AG20443 (cell line): ENCODE data around the gene ADAMTS17.
"Not testable (repeated sequence)": the region's sequence is repeated elsewhere in the genome, so short reads cannot be mapped to it uniquely, and the experiment has no call there.

ENCODE experiments used
- DNase-seq: peaks from one replicate; pipeline ENCODE4 v3.0.0; 2012; ENCODE audit warnings: low spot score, mixed read lengths

ADAMTS17 gene

DNA sequence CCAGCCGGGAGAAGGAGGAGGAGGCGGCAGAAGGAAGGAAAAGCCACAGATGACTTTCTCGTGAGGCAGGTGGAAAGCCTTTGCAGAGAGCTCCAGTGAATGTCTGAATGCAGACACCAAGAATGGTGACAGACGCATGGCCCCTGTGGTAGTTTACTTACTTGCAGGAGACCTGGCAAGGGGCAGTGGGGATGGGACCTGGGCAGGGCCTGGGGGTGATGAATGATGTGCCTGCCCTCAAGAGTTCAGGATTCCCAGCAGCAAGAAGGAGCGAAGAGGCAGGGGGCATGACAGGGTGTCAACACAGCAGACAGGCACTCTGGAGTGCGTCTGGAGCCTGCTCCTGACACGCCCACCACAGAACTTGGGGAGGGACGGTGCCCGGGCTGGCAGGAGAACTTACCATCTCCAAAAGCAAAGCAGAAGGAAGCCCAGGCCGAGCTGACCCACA, 348.1 kb downstream of the ADAMTS17 start:
- no peak for DNase-seq

DNA sequence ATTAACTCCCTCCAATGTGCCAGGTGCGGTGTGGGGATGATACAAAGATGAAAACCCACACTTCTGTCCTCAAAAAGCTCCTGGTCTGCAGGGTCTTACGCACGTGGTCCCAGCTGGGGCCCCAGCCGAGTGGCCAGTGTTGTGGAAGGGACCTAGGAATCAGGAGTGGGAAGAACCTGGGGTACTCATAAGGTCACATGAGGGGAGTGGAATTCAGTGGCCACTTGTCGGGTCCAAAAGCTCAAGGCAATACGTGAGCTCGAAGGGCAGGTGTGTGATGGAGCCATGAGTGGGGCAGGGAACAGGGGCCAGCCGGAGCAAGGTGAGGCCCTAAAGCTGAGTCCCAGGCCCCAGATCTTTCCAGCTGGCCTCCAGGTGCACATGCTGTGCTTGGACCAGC, 348.5 kb downstream of the ADAMTS17 start:
- no peak for DNase-seq

DNA sequence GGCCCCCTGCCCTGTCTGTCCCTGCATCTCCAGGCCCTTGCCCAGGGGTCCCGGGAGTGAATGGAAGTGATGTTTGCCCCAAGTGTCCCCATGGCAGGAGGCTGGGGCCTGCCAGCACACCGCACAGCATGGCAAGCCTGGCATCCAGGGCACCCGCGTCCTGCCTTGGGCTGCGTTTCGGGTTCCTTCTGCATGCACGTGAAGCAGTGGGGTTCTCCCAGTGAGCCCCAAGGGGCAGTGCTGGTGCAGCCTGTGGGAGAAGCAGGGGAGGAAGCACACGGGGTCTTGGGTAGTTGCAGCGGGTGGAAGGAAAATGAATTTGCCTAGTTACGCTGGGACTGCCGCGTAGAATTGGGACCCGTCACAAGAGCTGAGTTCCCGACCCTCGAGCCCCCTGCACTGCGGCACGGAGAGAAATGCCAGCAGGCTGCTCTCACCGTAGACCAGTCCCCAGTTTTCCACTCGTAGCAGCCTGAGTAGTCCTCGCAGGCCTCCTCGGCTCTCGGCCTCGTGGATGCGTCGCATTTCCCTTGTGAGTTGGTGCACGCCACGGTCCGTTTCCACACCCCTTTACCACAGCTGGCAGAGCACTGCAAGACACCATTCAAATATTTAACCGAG, 349.1 kb downstream of the ADAMTS17 start:
- DNase-seq: no peak

DNA sequence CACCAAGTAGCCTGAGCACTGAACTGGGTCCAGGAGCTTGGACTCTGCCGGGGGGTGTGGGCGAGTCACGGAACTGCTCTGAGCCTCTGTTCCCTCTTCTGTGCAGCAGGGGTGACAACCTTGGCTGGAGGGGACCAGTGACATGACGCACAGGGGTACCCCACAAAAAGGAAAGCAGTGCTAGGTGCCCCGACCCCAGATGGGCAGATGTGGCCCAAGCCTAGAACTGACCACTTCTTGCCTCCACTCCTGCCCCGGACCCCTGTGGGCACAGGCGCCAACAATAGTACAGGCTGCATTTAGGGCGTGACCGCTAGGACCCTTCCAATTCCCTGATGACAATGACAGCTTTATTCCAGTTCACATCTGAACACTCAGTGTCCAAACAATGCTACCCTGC, 352.7 kb downstream of the ADAMTS17 start:
- no peak for DNase-seq

DNA sequence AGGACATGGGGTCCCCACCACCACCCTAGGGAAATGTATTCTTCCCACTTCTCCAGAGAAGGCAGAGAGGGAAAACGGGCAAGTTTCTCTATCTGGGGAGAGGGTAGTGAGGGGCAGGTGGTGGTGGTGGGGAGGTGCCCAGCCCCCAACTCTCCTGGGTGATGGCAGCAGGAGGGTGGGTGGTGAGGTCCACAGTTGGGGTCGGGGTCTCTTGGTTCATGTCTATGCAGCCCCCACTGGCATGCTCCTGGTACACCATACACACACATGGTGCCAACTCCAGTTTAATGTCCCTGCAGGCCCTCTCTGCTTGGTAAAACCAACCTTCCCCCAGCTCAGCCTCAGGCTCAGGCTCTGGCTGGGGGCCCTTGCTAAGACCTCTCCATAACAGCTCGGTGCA, 354.1 kb downstream of the ADAMTS17 start:
- DNase-seq: no peak

DNA sequence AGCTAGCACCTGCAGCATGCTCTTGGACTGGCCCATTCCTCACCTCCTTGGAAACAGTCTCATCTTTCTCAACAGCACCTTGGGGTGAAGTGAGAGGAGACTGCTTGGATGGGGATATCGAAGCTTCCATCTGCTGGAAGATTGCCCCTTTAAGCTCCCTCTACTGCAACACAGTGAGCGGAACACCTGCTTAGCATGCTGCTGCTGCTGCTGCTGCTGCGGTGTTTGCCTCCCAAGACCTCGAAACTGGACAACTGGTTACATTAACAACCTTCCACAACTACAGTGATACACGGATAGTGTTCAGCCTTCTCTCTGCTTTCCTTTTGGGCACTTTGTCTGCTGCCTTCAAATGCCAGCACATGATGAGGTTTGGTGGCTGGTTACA, 354.7 kb downstream of the ADAMTS17 start:
- DNase-seq: no peak

DNA sequence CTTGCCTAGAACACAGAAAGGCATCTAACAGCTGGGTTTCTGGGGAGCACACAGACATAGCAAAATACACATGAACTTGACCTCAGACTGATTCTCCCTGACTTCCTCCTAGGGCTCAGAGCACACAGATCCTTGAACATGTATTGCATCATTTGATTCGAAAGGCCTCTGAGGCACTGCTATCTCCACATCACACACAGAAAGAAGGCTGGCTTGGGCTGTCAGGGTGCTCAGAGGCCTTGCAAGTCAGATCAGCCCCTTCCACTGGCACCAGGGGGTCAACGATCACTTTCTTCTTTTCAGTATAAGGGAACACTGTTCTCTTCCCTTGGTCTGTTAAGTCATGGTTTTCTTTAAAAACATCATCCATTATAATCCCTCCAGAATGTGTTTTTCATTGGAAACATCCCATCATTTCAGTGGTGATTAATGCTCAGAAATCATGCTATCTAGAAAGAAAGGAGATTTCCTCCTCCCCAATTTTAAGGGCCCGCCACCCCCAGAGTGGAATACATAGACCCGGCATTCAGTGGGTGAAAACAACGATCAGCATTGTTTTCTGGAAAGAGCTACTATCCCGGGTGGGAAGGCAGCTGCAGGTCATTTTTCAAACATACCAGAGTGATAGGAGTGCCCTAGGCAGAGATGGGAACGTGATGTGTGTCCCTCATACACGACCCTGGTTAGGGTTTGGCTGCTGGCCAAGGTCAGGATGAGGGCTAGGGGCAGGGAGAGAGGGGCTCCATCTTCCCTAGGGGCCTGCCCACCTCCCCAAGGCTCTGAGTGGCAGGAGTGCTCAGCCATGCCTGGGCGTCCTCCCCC, 355.3 kb downstream of the ADAMTS17 start:
- DNase-seq: no peak

DNA sequence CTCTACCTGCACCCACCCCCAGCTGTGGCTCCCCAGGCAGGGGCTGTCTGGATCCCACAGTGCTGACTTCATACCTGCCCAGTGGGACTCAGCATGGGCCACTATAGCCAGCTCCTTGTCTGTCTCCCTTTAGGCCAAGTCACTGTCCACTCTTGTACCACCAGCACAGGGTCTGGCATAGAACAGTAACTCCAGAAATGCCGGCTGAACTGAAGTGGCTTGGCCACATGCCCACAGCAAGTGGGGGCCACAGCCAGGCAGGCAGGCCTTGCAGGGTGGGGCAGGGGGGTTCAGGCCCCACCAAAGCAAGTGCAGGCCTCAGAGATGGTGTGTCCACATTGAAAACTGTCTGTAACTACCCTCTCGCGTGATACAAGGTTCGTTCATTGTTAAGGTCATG, 355.9 kb downstream of the ADAMTS17 start:
- no peak for DNase-seq

DNA sequence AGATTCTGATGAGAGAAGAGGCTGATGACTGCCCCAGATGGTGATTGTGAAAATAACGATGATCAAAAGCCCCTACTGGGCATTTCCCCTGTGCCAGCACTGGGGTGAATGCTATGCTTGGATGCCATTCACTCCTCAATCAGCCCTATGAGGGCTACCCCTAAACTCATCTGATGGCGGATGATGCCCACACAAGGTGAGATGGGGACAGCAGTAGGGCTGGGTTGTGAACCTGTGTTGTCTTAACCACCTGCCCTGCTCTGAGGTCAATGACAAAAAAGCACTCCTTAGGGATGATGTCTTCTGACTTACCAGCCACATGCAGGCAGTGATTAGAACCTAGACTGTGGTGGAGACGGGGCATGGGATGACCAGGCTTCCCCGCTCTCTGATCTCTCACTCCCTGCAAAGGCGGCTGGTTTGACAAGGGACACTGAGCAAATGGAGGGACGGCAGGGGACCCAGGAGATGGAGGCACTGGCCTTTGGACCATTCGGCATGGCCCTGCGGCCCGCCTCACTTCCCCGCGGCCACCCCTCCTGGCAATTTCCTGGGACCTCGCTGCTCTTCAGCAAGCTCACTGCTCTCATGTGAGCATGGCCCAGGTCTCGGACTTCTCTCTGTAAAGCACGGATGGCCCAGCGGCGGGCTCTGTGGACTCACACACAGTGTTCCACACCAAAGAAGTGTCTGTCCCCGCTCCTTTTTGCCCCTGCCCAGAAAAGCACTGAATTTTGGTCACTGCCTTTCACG, 357.1 kb downstream of the ADAMTS17 start:
- DNase-seq: no peak

DNA sequence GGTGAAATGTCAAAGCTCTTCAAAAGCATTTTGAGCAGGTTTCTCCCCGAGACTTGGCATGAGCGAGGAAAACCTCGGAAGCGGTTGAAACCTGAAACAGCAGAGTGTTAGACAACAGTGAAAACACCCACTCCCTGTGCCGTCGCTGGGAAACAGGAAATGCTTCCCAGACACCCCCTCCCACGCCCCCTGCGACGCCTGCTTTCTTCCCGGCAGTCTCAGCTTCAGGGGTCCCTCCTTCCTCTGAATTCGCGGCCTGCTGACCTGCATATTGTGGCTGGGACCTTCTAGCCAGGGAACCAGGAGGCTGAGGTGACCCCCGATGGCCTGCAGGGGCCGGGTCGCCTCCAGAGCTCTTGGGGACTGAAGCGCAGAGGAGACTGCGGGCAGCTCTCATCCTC, 357.9 kb downstream of the ADAMTS17 start:
- DNase-seq: no peak

DNA sequence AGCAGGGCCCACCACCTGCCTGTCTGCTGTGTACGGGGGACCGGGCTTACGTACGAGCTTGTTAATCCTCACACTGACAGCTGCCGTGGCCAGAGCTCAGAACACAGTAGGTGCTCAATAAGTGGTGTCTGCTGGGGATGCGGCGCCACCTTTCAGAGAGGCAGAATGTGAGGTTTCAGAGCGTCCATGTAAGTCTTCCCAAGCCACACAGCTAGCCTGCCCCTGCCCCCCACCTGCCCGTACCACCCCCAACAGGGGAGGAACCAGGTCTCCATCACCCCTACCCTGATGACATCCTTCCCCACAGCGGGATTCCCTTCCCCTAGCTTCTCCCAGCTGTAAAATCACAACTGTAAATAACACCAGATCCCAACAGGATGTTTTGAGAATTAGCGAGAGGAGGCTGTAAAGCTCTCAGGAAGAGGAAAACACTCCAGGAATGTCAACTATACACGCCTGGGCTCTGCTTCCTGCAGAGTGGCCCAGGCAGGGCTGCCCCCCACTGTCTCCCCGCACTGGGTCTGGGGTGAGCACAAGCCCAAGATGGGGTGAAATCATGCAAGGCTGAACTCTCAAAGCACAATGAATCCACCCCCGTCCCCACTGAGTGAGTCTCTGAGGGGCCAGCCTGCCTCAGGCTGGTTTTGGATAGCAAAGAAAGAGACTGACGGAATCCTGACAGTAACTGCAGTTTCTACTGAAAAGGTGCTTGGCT, 358.4 kb downstream of the ADAMTS17 start:
- no peak for DNase-seq

DNA sequence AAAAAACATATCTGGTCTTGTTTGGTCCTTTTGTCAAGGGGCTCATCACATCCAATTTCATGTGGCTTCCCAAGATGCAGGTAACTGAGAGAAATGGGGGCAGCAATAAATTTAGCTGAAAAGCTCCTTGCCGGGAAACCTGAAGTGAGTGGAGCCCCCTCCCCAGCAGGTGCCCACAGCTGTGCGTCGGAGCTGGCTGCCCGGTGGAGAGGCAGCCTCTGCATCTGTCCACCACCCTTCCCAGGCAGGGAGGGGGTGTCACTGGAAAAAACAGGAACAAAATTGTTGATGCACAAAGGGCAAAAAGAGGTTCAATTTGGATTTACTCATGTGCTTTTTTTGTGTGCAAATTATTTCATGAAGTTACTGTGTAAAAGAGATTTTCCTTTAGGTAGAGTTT, 359.1 kb downstream of the ADAMTS17 start:
- DNase-seq: no peak

DNA sequence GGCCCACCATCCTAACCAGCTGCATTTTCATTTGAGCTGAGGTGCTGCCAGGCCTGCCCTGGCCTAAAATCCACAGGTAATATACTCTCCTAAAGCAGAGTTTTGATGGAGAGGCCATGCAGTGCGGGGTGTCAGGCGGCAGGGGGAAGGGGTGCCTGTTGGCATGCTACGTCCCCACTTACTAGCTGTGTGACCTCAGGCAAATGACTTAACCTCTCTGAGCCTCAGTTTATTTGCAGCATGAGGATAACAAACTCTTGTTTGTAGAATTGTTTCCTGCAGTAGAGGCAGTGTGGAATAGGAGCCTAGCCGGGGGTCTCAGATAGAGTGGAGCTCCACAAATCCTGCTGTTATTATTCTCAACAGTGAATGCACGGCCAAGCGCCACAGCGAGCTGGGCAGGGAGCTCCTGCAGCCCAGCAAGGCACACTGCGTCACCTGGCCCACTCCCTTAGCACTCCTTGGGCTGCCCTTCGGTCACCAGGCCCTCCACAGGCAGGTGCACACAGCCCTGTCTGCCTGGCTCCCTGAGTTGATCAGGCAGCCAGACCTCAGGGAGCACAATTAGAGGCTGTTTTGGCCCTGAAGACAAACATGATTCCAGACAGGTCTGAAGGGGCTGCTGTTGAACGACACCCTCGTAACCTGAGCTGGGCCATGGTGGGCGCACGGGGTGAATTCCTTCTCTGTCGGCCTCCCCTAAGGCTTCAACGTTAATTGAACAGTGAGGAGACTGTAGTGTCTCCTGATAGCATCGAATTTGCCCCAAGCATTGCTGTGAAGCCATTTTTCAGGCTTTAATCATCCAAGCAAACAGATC, 359.7 kb downstream of the ADAMTS17 start:
- no peak for DNase-seq

DNA sequence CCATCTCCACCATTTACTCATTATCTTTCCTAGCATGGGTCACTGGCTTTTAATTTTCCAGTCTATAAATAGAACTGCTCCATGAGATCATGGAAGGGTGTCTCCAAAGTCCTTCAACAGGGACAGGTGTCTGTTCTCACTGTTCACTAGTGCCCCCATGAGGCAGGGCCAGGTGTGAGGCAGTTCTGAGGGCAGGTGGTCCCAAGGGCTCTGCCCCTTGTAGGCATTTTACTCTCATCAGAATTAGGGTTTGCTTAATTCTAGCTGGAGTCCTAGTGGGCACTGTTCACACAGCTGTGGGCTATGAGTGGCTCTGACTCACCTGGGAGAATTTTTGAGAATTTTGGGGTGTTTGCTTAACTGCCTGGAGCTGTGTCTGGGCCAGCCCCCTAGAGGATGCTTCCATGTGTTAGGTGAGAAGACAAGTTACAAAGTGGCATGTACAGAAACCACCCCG, 360.6 kb downstream of the ADAMTS17 start:
- no peak for DNase-seq

DNA sequence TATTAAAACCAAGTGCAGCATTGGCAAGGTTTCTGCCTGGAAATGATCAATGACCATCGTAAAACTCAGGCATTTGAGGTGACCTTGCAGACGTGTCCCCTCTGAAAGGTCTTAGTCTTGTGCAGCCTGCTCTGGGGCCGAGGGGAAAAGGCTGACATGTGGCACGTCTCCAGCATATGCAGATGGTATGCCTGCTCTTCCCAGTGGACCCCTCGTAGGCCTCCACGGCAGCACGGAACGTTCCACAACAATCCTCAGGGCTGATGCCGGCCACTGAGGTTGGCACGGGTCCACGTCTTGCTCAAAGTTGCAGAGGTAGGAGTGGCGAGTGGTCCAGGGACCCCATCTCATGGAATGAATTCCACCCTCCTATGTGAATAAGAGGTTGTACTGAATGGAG, 361.0 kb downstream of the ADAMTS17 start:
- no peak for DNase-seq

DNA sequence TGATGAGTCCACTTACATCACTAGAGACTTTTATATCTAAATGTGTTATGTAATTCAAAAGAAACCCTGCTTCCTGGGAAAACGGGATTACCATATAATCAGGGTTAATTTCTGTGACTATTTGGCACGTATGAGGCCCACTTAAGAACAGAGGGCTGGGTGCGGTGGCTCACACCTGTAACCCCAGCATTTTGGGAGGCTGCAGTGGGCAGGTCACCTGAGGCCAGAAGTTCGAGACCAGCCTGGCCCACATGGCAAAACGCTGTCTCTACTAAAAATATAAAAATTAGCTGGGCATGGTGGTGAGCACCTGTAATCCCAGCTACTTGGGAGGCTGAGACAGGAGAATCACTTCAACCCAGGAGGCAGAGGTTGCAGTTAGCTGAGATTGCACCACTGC, 361.9 kb downstream of the ADAMTS17 start:
- DNase-seq: not testable (repeated sequence)

DNA sequence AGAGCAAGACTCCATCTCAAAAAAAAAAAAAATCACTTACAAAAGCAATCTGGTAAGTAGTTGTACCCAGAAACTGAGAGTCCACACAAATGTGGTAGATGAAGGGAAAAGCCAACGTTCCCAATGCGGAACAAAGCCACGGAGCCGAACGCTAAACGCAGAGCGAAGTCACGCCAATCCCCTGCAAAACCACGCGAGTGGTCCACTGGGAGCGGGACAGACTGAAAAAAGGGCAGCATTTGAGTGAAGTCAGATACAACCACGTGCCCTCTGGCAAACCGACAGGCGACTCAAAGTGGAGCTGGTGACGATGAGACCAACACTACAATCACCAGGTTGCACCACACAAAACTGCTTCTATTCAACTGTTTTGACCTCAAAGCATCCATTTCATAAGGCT, 362.4 kb downstream of the ADAMTS17 start:
- DNase-seq: no peak

DNA sequence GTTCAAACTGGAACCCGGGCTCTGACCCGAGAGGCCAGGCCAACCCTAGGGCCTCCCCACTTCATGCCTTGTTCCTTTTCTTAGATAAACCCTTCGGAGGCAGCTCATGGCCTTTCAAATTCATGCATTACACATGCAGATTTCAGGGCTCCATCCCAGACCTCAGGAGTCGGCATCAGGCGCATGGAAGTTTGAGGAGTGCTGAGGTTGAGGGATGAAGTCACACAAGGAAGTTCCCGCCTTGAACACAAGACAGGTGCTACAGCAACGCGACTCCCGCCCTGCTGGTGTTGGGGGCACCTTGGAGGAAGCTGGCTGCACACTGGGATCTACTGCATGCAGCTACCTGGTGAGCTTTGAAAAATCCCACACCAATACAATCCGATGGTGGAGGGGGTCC, 363.3 kb downstream of the ADAMTS17 start:
- DNase-seq: no peak

DNA sequence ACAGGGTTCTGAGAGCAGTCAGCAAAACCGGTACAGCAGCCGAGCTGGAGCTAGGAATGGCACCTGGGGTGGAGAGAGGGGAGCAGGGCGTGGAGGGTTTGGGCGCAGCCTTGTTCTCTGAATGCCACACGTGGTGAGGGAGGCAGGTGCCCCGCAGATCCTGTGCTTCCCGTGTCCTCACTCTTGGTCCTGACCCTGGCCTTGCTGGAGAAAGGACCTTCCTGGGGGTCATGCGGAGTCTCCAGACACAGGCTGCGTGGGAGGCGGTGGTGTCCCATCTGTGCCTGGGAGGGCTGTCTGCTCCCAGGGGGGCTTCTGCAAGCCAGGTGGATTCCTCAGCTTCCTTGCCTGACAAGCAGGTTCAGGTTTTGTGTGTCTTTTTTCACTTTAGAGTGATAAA, 363.8 kb downstream of the ADAMTS17 start:
- no peak for DNase-seq

DNA sequence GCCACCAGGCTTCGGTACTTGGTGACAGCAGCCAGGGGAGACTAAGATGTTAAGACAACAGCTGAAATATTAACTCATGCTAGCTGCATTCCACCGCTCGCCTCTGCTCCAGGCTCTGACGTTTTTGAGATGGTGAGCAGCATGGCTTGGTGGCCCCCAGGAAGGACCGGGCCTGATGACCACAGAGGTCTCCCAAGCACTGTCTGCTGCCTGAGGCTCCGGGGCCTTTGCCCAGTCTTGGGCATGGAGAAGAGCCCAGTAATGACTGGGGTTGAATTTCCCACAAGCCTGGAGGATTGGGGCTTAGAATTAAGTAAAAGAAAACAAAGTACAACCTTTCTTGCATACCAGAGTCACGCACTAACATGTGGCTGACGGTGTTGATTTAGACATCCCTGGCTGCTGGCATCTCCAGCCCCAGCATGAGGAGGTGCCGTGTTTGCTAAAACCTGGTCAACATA, 364.9 kb downstream of the ADAMTS17 start:
- DNase-seq: peak; percentile 41

DNA sequence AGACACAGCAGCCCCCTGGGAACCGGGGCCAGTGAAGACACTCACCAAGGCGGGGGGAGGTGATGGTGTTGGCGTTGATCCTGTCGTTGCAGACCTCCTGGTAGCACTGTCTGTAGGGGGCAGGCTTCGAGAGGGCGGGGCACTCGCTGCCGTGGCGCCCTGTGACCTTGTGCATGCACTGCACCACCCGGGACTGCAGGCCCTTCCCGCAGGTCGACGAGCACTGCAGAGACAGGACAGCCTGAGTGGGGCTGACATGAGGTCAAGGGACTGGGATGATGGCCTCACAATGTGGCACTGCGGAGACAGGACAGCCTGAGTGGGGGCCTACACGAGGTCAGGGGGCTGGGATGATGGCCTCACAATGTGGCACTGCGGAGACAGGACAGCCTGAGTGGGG, 365.8 kb downstream of the ADAMTS17 start:
- DNase-seq: no peak
